Heart left ventricle (tissue), 16 donors: ENCODE results near the gene MGLL. TPM values are rescaled to one million over a fixed set of nuclear protein-coding genes. Genes with fewer than 3 reads are reported as not detected.

Source experiments
- ATAC-seq, 4 donors: fragments of 200-7000 bp; cut with Tn5 transposase; one replicate each; pipeline ENCODE4 v1.9.1; 2020 to 2022; ENCODE audit warnings: moderate library complexity in 4 of 4, mild to moderate bottlenecking in 3 of 4, moderate number of reproducible peaks in 1 of 4
- DNase-seq, 5 donors: peaks; one replicate each; pipeline ENCODE4 v3.0.0-alpha.2; 2020
- H3K27ac ChIP-seq, 12 donors: fragments of 200-600 bp; sonication (generic) in 4 of 12; one replicate each; pipeline versions ENCODE4 v1.5.0 to v1.8.0; 2016 to 2022; ENCODE audit warnings: mild to moderate bottlenecking in 2 of 12
- H3K27me3 ChIP-seq, 9 donors: fragments of 200-600 bp; sonication (generic) in 2 of 9; one replicate each; pipeline versions ENCODE4 v1.5.1 to v1.8.0; 2016 to 2022; ENCODE audit warnings: mild to moderate bottlenecking in 3 of 9
- H3K36me3 ChIP-seq, 9 donors: fragments of 200-600 bp; sonication (generic) in 2 of 9; one replicate each; pipeline versions ENCODE4 v1.5.0 to v1.8.0; 2018 to 2022; ENCODE audit warnings: mild to moderate bottlenecking in 2 of 9
- H3K4me1 ChIP-seq, 12 donors: fragments of 200-600 bp; sonication (generic) in 4 of 12; one replicate each; pipeline versions ENCODE4 v1.5.0 to v1.8.0; 2016 to 2022; ENCODE audit warnings: mild to moderate bottlenecking in 3 of 12
- H3K4me3 ChIP-seq, 12 donors: fragments of 200-600 bp; sonication (generic) in 4 of 12; one replicate each; pipeline versions ENCODE4 v1.5.0 to v1.8.0; 2017 to 2022; ENCODE audit warnings: mild to moderate bottlenecking in 9 of 12, moderate library complexity in 4 of 12
- H3K9me3 ChIP-seq, 12 donors: fragments of 200-600 bp; sonication (generic) in 4 of 12; one replicate each; pipeline versions ENCODE4 v1.5.0 to v1.8.0; 2016 to 2022; ENCODE audit warnings: mild to moderate bottlenecking in 1 of 12
- POLR2A ChIP-seq, 2 donors: fragments of 450-650 bp; IDR thresholded peaks; one replicate each; pipeline ENCODE4 v1.6.1; 2017; ENCODE audit warnings: antibody characterized with exemption in 2 of 2, mild to moderate bottlenecking in 2 of 2, moderate library complexity in 2 of 2
- WGBS, 4 donors: extraction: QIAGEN DNeasy Blood & Tissue Kit in 2 of 4; methylation state at CpG; one replicate each; pipeline versions ENCODE4 v1.1.5 to v1.1.7; 2013 to 2018; 5-methylcytosine and 5-hydroxymethylcytosine counted together
- intact Hi-C, 10 donors: fragments of 100-400 bp; cut with DNase I; formaldehyde crosslinking; loops; one replicate each; pipeline versions ENCODE4 v1.11.1 to v1.14.2; 2022
- polyA plus RNA-seq, 2 donors: library from polyadenylated mRNA; stranded (reverse); fragments of 200-250 nt; gene quantifications; one replicate each; pipeline ENCODE4 v1.2.3, GENCODE V29; 2013
- total RNA-seq, 9 donors: library from RNA; depleted of rRNA in 2 of 9; stranded (reverse); fragments of >200 nt in 2 of 9; fragmentation: NEBNext Ultra II Directional in 3 of 9; extraction: Animal tissue kit (Norgen Biotek cat#: 25700) in 3 of 9; gene quantifications; one replicate each; pipeline versions ENCODE4 v1.1.0 to v1.2.4, GENCODE V29; 2016 to 2023
- TF ChIP-seq, protein P1 (sequence below), 12 donors: fragments of 200-600 bp; sonication (generic) in 4 of 12; IDR thresholded peaks; one replicate each; pipeline versions ENCODE4 v1.5.0 to v1.8.0; 2018 to 2022; ENCODE audit warnings: antibody characterized with exemption in 12 of 12, mild to moderate bottlenecking in 5 of 12
- donor health status: ischemic (EF 13 %, LVEDD 7.1; RV severe dilation, severe dysfunction).
- donor health status: healthy with polysubstance abuse.
- donor health status: DM: no; HTN: yes; CAD: no.
- donor health status: DM: no; HTN: no; CAD: no.
- donor health status: ischemic (EF 25% LVEDD 6.9; RV normal size, moderate dysfunction).
- donor health status: ischemic (EF 25% LVEDD 5.7; RV mildly dilated, moderate dysfunction).
- donor health status: healthy.
- donor health status: DM: yes; HTN: yes; CAD: no.
- donor health status: ischemic (EF 35%, LVEDD 5.7; RV mildly dilated, moderate dysfunction).
- donor health status: nonischemic (EF 11% LVEDD 7.7; RV severe dilation, severe dysfunction).
- donor health status: DM: yes; HTN: yes; CAD: no.
- donor health status: PGD.
- donor health status: ischemic (EF 29% LVEDD 5.4; RV normal size, mild dysfunction).
- donor health status: nonischemic (EF 23%, LVEDD 6.1; RV moderate dilation, normal function).

MGLL gene
- total and polyA plus RNA-seq, 11 donors: 38.5 to 119 (median 78.9) TPM

DNA sequence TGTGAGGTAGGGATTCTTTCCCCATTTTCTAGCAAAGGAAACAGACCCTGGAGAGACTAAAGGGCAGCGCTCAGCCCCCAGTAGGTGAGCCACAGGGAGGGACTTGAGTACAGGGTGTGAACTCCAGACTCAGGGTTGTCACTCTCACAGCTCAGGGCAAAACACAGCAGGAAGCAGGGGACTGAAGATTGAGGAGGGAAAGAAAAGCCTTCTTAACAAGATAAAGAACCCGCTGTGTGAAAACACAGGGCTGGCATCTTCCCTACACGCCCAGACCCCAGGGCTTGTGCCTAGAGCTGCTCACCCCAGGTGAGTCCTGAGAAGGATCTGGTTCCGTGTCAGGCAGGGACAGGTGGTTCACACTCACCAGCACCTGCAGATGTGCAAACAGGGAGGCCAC, 90.0 kb downstream of the MGLL start:
- peak in 1 of 5 donors; percentile 12 for DNase-seq
- no peak overlapping the region for H3K4me3 ChIP-seq
- H3K9me3 ChIP-seq: no peaks in the 10 kb centered on the region
- ATAC-seq: no peak
- no peaks in the 10 kb centered on the region for H3K27me3 ChIP-seq
- H3K36me3 ChIP-seq: peaks cover 0 to 12% (median 0%) of the 10 kb centered on the region in 9 donors
- peak overlapping the region in 10 of 12 donors; percentile 5 to 91 (median 50) for H3K27ac ChIP-seq
- TF ChIP-seq, protein P1, sequence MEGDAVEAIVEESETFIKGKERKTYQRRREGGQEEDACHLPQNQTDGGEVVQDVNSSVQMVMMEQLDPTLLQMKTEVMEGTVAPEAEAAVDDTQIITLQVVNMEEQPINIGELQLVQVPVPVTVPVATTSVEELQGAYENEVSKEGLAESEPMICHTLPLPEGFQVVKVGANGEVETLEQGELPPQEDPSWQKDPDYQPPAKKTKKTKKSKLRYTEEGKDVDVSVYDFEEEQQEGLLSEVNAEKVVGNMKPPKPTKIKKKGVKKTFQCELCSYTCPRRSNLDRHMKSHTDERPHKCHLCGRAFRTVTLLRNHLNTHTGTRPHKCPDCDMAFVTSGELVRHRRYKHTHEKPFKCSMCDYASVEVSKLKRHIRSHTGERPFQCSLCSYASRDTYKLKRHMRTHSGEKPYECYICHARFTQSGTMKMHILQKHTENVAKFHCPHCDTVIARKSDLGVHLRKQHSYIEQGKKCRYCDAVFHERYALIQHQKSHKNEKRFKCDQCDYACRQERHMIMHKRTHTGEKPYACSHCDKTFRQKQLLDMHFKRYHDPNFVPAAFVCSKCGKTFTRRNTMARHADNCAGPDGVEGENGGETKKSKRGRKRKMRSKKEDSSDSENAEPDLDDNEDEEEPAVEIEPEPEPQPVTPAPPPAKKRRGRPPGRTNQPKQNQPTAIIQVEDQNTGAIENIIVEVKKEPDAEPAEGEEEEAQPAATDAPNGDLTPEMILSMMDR (IDR thresholded peaks at IDR 0.05): no peak
- TF ChIP-seq POLR2A (IDR thresholded peaks at IDR 0.05): no peak
- intact Hi-C loops: no loop called here
- H3K4me1 ChIP-seq: peaks cover 13 to 90% (median 63%) of the 10 kb centered on the region in 12 donors
- WGBS, 4 donors: 89 to 95% (median 93%) methylated on average over 4 of the region's 4 CpGs

DNA sequence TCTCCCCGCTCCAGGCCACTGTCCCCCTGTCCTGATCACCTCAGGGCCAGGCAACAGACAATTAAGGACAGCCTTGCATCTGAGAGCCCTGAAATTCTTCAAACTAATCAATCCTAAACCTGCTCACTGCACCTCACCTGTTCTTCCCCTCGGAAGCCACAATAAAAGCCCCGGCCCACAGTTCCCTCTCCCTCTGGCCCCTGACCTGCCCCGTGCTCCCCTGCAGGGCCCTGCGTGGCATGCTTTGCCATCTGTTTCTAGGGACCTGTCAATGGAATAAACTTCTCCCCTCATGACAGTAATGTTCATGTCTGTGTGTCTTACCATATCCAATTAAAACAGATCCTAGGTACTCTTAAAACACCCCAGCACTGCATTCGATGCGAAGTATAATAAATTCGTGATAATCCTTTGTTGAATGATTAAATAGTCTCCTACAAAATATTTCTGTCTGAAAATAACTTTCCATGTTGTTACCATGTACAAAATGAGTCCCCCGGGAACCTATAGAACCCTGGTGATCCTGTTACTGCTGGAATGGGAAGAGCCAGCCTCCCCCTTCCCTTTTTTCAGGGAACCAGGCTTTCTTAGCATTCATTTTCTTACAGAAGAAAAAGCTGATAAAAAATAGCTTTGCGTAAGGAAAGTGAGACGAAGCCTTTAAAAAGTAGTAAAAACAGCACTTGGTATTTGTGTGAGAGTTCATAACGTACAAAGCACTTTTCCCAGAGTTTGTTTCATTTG, 90.6 kb downstream of the MGLL start:
- H3K27me3 ChIP-seq: no peaks in the 10 kb centered on the region
- peaks cover 0 to 12% (median 0%) of the 10 kb centered on the region in 9 donors for H3K36me3 ChIP-seq
- DNase-seq: peak in 1 of 5 donors; percentile 17
- intact Hi-C loops: no loop called here
- TF ChIP-seq, protein P1 (IDR thresholded peaks at IDR 0.05): no peak
- TF ChIP-seq POLR2A (IDR thresholded peaks at IDR 0.05): no peak
- H3K27ac ChIP-seq: peak overlapping the region in 10 of 12 donors; percentile 5 to 91 (median 50)
- H3K4me3 ChIP-seq: no peak overlapping the region
- H3K9me3 ChIP-seq: no peaks in the 10 kb centered on the region
- H3K4me1 ChIP-seq: peaks cover 13 to 88% (median 58%) of the 10 kb centered on the region in 12 donors
- 84 to 90% (median 89%) methylated on average over 12 of the region's 12 CpGs for WGBS, 4 donors
- no peak for ATAC-seq

DNA sequence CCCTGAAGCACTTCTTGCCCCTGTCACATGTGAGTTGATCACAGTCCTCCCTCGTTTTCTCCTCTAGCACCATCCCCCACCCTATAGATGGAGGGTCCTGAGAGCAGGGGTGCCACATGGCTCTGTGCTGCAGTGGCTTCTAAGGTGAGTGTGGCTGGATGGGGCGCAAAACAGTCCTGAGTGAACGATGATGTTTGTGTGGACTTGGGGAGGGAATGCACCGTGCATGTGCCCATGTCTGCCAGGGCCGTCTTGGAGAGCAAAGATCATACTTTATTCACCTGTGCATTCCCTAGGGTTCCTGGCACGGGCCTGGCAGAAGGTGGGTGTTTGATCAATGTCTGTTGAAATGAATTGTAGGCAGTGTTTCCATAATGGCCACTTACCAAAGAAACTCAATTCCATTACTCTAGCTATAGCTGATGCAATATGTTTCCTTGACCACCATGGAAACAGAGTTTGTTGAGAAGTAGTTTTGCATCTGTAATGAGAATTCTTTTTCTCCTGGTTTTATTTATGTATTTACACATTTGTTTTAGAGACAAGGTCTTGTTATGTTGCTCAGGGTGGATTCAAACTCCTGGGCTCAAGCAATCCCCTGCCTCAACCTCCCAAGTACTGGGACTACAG, 91.5 kb downstream of the MGLL start:
- Histone ChIP-seq H3K9me3 (no peaks in the 10 kb centered on the region), H3K4me1 (peaks cover 13 to 86% (median 54%) of the 10 kb centered on the region in 12 donors), H3K4me3 (no peak overlapping the region), H3K27me3 (no peaks in the 10 kb centered on the region), H3K27ac (peak overlapping the region in 9 of 12 donors; percentile 6 to 87 (median 47)), H3K36me3 (peaks cover 0 to 12% (median 0%) of the 10 kb centered on the region in 9 donors)
- WGBS, 4 donors: 85 to 97% (median 96%) methylated on average over 6 of the region's 6 CpGs
- TF ChIP-seq, protein P1 (IDR thresholded peaks at IDR 0.05): no peak
- no peak for TF ChIP-seq POLR2A (IDR thresholded peaks at IDR 0.05)
- intact Hi-C loops: no loop called here
- DNase-seq (peak in 1 of 5 donors; percentile 11), ATAC-seq (no peak)

DNA sequence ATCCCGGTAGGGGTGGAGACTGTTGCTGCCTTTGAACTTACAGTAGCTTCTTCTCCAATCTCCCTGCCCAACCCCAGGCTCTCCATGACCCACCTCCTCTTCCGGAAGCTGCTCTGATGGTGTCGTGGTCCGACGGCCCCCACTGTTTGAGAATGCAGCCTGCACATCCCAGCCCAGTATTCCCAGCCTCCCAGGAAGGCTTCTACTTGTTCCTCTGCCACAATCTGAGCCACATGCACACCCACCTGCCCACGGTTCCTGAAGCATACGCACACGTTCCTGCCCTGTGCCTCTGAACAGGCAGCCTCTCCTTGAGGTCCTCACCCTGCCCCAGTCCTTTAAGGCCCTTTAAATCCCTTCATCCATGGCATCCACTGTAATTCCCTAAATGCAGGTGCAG, 92.1 kb downstream of the MGLL start:
- Histone ChIP-seq H3K36me3 (peaks cover 0 to 12% (median 0%) of the 10 kb centered on the region in 9 donors), H3K4me3 (no peak overlapping the region), H3K27me3 (no peaks in the 10 kb centered on the region), H3K4me1 (peaks cover 13 to 80% (median 47%) of the 10 kb centered on the region in 12 donors), H3K27ac (peak overlapping the region in 11 of 12 donors; percentile 6 to 87 (median 47)), H3K9me3 (no peaks in the 10 kb centered on the region)
- ATAC-seq (no peak), DNase-seq (peak in 1 of 5 donors; percentile 11)
- intact Hi-C loops: no loop called here
- no peak for TF ChIP-seq POLR2A (IDR thresholded peaks at IDR 0.05)
- TF ChIP-seq, protein P1 (IDR thresholded peaks at IDR 0.05): no peak
- WGBS, 4 donors: 83 to 95% (median 87%) methylated on average over 8 of the region's 8 CpGs
